Progenitor cell of endocrine pancreas (in vitro differentiated cells): Measurements from ENCODE around the gene MOB2. TPM values are rescaled to one million over a fixed set of nuclear protein-coding genes. Genes with fewer than 3 reads are reported as not detected.
A peak's percentile ranks its signal among the peaks of the same experiment; 100 is the strongest.

Source experiments
- DNase-seq: peaks from one replicate; pipeline ENCODE4 v3.0.0; 2021; ENCODE audit warnings: low spot score; ENCODE audit not compliant: unreplicated experiment
- H3K27ac Mint-ChIP-seq: 2 replicates; pipeline ENCODE4 v1.8.0; 2021; ENCODE audit warnings: mild to moderate bottlenecking, moderate library complexity, mixed read lengths
- H3K27me3 Mint-ChIP-seq: 2 replicates; pipeline ENCODE4 v1.8.0; 2021; ENCODE audit warnings: mixed read lengths
- H3K36me3 Mint-ChIP-seq: 2 replicates; pipeline ENCODE4 v1.8.0; 2022; ENCODE audit warnings: mixed read lengths; ENCODE audit not compliant: insufficient read depth
- H3K4me1 Mint-ChIP-seq: 2 replicates; pipeline ENCODE4 v1.8.0; 2021; ENCODE audit warnings: low read depth, mixed read lengths
- H3K4me3 Mint-ChIP-seq: 2 replicates; pipeline ENCODE4 v1.8.0; 2021; ENCODE audit warnings: low read depth, mild to moderate bottlenecking, moderate library complexity, mixed read lengths
- H3K9me3 Mint-ChIP-seq: 2 replicates; pipeline ENCODE4 v1.8.0; 2021; ENCODE audit warnings: low read depth, mixed read lengths
- CTCF ChIP-seq: fragments of 200-600 bp; sonication (generic); IDR thresholded peaks from one replicate; pipeline ENCODE4 v1.5.0; 2021; ENCODE audit warnings: antibody characterized with exemption, mild to moderate bottlenecking; ENCODE audit not compliant: unreplicated experiment
- total RNA-seq: library from RNA; stranded (reverse); gene quantifications from 2 replicates; pipeline ENCODE4 v1.2.1, GENCODE V29; 2021

Gene MOB2
- total RNA-seq, 1 donor from 2014 or later, result 33.3 TPM

DNA sequence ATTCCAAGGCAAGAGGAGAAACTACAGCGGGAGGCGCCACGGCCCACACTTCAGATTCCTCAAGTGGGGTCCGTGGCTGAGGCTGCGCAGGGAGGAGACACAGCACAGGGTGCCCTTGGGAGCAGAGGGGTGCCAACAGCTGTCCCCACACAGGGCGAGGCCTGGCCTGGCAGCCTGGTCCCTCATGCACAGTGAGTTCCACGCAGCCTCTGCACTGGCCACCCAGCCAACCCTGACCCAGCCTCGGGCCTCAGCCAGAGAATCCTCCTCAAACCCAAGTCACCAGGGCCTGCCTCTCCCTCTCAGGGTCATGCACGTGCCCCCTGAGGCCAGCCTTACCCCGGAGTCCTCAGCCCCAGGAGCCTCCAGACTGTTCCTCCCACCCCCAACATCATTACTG, 22.4 kb upstream of the MOB2 start:
- H3K4me3 Mint-ChIP-seq, result no peak overlapping the region
- peaks cover 8% of the 10 kb centered on the region for H3K4me1 Mint-ChIP-seq
- no peaks in the 10 kb centered on the region for H3K9me3 Mint-ChIP-seq
- no peak for TF ChIP-seq CTCF
- H3K27me3 Mint-ChIP-seq, result no peaks in the 10 kb centered on the region
- DNase-seq, result no peak
- peak overlapping the region; percentile 59 for H3K27ac Mint-ChIP-seq
- H3K36me3 Mint-ChIP-seq, result no peaks in the 10 kb centered on the region

DNA sequence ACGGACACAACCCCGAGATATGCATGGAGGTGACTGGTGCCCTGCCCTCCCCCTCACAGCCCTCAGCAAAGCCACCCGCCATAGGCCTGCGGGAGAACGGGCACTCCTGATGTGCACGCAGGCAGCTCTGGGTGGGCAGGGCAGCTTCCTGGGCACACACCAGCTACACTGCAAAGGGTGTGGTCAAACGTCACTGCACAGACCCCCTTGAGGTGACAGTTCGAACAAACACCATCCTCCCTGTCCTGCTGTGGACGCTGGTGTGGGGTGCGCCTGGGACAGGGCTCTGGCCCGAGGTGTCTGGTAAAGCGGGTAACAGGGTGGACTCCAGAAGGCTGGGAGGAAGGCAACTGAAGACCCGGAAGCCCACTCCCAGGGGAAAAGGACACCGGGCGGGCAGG, 21.9 kb upstream of the MOB2 start:
- H3K27ac Mint-ChIP-seq, result peak overlapping the region; percentile 59
- no peaks in the 10 kb centered on the region for H3K9me3 Mint-ChIP-seq
- no peaks in the 10 kb centered on the region for H3K36me3 Mint-ChIP-seq
- no peaks in the 10 kb centered on the region for H3K27me3 Mint-ChIP-seq
- no peak overlapping the region for H3K4me3 Mint-ChIP-seq
- DNase-seq, result no peak
- H3K4me1 Mint-ChIP-seq, result peaks cover 8% of the 10 kb centered on the region
- TF ChIP-seq CTCF, result no peak

- H3K27me3 Mint-ChIP-seq, result no peaks in the 10 kb centered on the region
- no peak overlapping the region for H3K4me3 Mint-ChIP-seq
- DNase-seq, result no peak
- H3K27ac Mint-ChIP-seq, result no peak overlapping the region
- no peaks in the 10 kb centered on the region for H3K36me3 Mint-ChIP-seq
- no peaks in the 10 kb centered on the region for H3K9me3 Mint-ChIP-seq
- no peak for TF ChIP-seq CTCF
- peaks cover 8% of the 10 kb centered on the region for H3K4me1 Mint-ChIP-seq
Measured at GRCh38 chr11:1507381-1508140, 21.0 kb upstream of the MOB2 start.

DNA sequence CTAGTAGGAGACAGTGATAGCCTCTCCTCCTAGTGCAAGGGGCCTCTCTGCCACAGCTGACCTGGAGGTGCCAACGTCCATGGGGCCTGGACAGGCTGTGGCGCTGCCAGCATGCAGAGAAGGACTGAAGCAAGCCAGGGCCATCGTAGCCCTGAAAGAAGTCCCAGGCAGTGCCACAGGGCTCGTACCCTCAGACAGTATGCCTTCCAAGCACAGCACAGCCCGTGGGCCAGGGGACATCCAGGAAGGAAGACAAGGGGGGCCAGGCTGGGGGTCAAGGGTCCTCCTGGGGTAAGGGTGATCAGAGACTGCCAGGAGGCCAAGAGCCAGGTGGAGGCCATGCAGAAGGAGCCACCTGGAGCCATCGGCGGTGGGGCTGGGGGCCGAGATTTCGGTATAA, 20.4 kb upstream of the MOB2 start:
- Mint-ChIP-seq H3K9me3 (no peaks in the 10 kb centered on the region), H3K27ac (no peak overlapping the region), H3K27me3 (no peaks in the 10 kb centered on the region), H3K4me3 (no peak overlapping the region), H3K36me3 (no peaks in the 10 kb centered on the region), H3K4me1 (peaks cover 8% of the 10 kb centered on the region)
- no peak for DNase-seq
- no peak for TF ChIP-seq CTCF

- DNase-seq, result no peak
Measured at GRCh38 chr11:1505480-1505879, 18.9 kb upstream of the MOB2 start.

More at GRCh38 chr11:1505480-1505879, 18.9 kb upstream of the MOB2 start:
- Mint-ChIP-seq H3K4me3 (no peak overlapping the region), H3K27ac (no peak overlapping the region), H3K9me3 (no peaks in the 10 kb centered on the region), H3K4me1 (peaks cover 8% of the 10 kb centered on the region), H3K36me3 (peaks cover 3% of the 10 kb centered on the region), H3K27me3 (no peaks in the 10 kb centered on the region)
- peak; percentile 24 for TF ChIP-seq CTCF
